Ishikawa (cell line): ENCODE data around the gene TADA1.

Source experiments
- CEBPB ChIP-seq: IDR thresholded peaks from 2 replicates; pipeline ENCODE4 v1.6.1; 2012
- EGR1 ChIP-seq: IDR thresholded peaks from 2 replicates; pipeline ENCODE4 v1.6.1; 2012
- EP300 ChIP-seq: IDR thresholded peaks from 2 replicates; pipeline ENCODE4 v1.6.1; 2012; ENCODE audit warnings: borderline replicate concordance
- FOXM1 ChIP-seq: IDR thresholded peaks from 2 replicates; pipeline ENCODE4 v1.6.1; 2012; ENCODE audit warnings: low read depth, borderline replicate concordance
- NFIC ChIP-seq: IDR thresholded peaks from 2 replicates; pipeline ENCODE4 v1.6.1; 2012
- RAD21 ChIP-seq: IDR thresholded peaks from 2 replicates; pipeline ENCODE4 v1.6.1; 2012; ENCODE audit warnings: low read depth
- TAF1 ChIP-seq: IDR thresholded peaks from 2 replicates; pipeline ENCODE4 v1.6.1; 2012; ENCODE audit warnings: low read depth, mild to moderate bottlenecking
- TCF12 ChIP-seq: IDR thresholded peaks from 2 replicates; pipeline ENCODE4 v1.6.1; 2012; ENCODE audit warnings: low read depth
- TEAD4 ChIP-seq: IDR thresholded peaks from 2 replicates; pipeline ENCODE4 v1.6.1; 2012
- YY1 ChIP-seq: IDR thresholded peaks from 2 replicates; pipeline ENCODE4 v1.6.1; 2012; ENCODE audit warnings: low read depth
- ZBTB7A ChIP-seq: IDR thresholded peaks from 2 replicates; pipeline ENCODE4 v1.6.1; 2012; ENCODE audit warnings: low read depth
- TF ChIP-seq, protein P1 (sequence below): IDR thresholded peaks from 2 replicates; pipeline ENCODE4 v1.6.1; 2012; ENCODE audit warnings: low read depth, mild to moderate bottlenecking
- TF ChIP-seq, protein P2 (sequence below): IDR thresholded peaks from 2 replicates; pipeline ENCODE4 v1.6.1; 2012
- TF ChIP-seq, protein P3 (sequence below): IDR thresholded peaks from 2 replicates; pipeline ENCODE4 v1.6.1; 2012

DNA sequence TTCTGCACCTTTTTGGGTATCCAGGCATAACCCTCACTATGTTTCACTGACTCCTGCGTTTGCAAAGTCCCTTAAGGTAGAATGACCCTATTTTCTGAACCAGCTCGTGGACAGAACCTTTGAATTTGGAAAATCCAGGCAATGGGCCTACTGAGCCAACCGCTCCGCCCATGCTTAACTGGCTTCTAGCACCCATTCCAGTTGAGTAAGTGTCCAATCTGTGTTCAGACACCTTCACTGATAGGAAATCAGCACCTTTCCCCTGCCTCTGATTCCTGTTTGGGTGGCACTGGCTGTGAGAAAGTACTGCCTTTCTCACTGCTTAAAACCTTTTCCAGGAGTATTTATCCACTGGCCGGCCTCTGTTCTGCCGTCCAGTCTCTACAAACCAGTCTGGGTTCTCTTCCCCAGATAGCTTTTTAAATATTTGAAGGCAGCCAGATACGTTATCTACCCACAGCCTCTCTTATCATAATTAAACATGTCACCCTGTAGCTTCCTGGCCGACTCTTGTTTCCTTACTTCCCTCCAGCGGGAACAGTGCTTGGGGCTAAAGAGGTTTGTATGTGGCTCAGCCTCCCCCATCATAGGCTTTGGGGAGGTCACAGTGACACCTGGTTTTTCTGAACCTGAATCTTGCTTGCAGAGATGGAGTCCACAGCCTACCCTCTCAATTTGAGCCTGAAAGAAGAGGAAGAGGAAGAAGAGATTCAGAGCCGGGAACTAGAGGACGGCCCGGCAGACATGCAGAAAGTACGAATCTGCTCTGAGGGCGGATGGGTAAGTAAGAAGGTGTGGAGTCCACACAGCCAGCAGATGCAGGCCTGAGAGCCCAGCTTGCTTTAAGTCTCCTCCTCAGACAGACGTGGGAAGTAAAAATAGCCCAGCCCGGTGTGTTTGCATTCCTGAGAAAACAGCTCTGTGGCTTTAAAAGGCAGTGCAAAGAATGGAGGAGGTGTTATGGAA lies 35.5 kb downstream of the TADA1 start:
- TF ChIP-seq CEBPB: no peak
- TF ChIP-seq, protein P1, sequence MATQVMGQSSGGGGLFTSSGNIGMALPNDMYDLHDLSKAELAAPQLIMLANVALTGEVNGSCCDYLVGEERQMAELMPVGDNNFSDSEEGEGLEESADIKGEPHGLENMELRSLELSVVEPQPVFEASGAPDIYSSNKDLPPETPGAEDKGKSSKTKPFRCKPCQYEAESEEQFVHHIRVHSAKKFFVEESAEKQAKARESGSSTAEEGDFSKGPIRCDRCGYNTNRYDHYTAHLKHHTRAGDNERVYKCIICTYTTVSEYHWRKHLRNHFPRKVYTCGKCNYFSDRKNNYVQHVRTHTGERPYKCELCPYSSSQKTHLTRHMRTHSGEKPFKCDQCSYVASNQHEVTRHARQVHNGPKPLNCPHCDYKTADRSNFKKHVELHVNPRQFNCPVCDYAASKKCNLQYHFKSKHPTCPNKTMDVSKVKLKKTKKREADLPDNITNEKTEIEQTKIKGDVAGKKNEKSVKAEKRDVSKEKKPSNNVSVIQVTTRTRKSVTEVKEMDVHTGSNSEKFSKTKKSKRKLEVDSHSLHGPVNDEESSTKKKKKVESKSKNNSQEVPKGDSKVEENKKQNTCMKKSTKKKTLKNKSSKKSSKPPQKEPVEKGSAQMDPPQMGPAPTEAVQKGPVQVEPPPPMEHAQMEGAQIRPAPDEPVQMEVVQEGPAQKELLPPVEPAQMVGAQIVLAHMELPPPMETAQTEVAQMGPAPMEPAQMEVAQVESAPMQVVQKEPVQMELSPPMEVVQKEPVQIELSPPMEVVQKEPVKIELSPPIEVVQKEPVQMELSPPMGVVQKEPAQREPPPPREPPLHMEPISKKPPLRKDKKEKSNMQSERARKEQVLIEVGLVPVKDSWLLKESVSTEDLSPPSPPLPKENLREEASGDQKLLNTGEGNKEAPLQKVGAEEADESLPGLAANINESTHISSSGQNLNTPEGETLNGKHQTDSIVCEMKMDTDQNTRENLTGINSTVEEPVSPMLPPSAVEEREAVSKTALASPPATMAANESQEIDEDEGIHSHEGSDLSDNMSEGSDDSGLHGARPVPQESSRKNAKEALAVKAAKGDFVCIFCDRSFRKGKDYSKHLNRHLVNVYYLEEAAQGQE: no peak
- TF ChIP-seq, protein P2, sequence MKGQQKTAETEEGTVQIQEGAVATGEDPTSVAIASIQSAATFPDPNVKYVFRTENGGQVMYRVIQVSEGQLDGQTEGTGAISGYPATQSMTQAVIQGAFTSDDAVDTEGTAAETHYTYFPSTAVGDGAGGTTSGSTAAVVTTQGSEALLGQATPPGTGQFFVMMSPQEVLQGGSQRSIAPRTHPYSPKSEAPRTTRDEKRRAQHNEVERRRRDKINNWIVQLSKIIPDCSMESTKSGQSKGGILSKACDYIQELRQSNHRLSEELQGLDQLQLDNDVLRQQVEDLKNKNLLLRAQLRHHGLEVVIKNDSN: no peak
- TF ChIP-seq RAD21: no peak
- TF ChIP-seq TCF12: no peak
- TF ChIP-seq NFIC: no peak
- no peak for TF ChIP-seq EGR1
- TF ChIP-seq, protein P3, sequence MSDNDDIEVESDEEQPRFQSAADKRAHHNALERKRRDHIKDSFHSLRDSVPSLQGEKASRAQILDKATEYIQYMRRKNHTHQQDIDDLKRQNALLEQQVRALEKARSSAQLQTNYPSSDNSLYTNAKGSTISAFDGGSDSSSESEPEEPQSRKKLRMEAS: no peak
- no peak for TF ChIP-seq TAF1
- no peak for TF ChIP-seq YY1
- TF ChIP-seq FOXM1: no peak
- TF ChIP-seq ZBTB7A: no peak
- no peak for TF ChIP-seq EP300
- TF ChIP-seq TEAD4: no peak
